HCT116 (cell line): Measurements from ENCODE around the gene B3GALT2.

Experiments used
- EZH2 ChIP-seq: fragments of 200-600 bp; sonication (generic); IDR thresholded peaks from 2 replicates; pipeline ENCODE4 v1.6.1; 2017; ENCODE audit warnings: antibody characterized with exemption, mixed run types
- EZH2phosphoT487 ChIP-seq: fragments of 200-600 bp; IDR thresholded peaks from 2 replicates; pipeline ENCODE4 v1.6.1; 2018; ENCODE audit warnings: antibody characterized with exemption, borderline replicate concordance
- JUND ChIP-seq: IDR thresholded peaks from 2 replicates; pipeline ENCODE4 v1.6.1; 2012
- RAD21 ChIP-seq: IDR thresholded peaks from 2 replicates; pipeline ENCODE4 v1.6.1; 2012; ENCODE audit warnings: low read depth, mild to moderate bottlenecking
- ZNF274 ChIP-seq: fragments of 200-500 bp; sonication (Bioruptor generic); IDR thresholded peaks from 2 replicates; pipeline ENCODE4 v1.6.1; 2014; ENCODE audit warnings: mild to moderate bottlenecking, low read depth, low read length, inconsistent platforms
- TF ChIP-seq, protein P1 (sequence below), 3 experiments: fragments of 200-600 bp in 1 of 3; sonication (generic) in 1 of 3; IDR thresholded peaks in 2 of 3; conservative IDR thresholded peaks in 1 of 3; 2 replicates each; pipeline ENCODE4 v1.5.1; 2012 to 2017; ENCODE audit warnings: low read depth in 2 of 3, low read length in 2 of 3, antibody characterized with exemption in 1 of 3, borderline replicate concordance in 1 of 3, control low read depth in 1 of 3, mild to moderate bottlenecking in 1 of 3, mixed read lengths in 1 of 3, mixed run types in 1 of 3, moderate library complexity in 1 of 3; ENCODE audit not compliant: insufficient read depth in 1 of 3

DNA sequence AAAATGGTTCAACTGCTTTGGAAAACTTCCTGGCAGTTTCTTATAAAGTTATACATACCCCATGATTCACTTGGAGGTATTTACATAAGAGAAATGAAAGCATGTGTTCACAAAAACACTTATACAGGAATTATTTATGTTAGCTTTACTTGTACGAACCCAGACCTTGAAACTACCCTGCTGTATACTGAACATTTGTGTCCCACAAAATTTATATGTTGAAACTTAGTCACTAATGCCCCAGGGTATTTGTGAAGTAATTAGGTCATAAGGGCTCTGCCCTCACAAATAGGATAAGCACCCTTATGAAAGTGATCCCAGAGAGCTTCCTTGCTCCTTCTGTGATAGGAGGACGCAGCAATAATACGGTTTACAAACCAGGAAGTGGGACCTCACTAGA is 42.7 kb upstream of the B3GALT2 start:
- TF ChIP-seq, protein P1, sequence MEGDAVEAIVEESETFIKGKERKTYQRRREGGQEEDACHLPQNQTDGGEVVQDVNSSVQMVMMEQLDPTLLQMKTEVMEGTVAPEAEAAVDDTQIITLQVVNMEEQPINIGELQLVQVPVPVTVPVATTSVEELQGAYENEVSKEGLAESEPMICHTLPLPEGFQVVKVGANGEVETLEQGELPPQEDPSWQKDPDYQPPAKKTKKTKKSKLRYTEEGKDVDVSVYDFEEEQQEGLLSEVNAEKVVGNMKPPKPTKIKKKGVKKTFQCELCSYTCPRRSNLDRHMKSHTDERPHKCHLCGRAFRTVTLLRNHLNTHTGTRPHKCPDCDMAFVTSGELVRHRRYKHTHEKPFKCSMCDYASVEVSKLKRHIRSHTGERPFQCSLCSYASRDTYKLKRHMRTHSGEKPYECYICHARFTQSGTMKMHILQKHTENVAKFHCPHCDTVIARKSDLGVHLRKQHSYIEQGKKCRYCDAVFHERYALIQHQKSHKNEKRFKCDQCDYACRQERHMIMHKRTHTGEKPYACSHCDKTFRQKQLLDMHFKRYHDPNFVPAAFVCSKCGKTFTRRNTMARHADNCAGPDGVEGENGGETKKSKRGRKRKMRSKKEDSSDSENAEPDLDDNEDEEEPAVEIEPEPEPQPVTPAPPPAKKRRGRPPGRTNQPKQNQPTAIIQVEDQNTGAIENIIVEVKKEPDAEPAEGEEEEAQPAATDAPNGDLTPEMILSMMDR (IDR thresholded peaks at IDR 0.05 in 2 of 3, conservative IDR thresholded peaks at IDR 0.05 in 1 of 3; ENCODE audit: borderline replicate concordance in 1 of 3, insufficient read depth in 1 of 3, low read depth in 2 of 3, low read length in 2 of 3), result no peak
- TF ChIP-seq EZH2, result no peak
- no peak for TF ChIP-seq RAD21
- no peak for TF ChIP-seq EZH2phosphoT487
- no peak for TF ChIP-seq JUND
- TF ChIP-seq ZNF274, result no peak
